ENCODE measurements around the gene ST6GALNAC1. TPM values are rescaled to one million over a fixed set of nuclear protein-coding genes. Genes with fewer than 3 reads are reported as not detected.

ST6GALNAC1 gene
- total and polyA plus RNA-seq, 2 donors (not counting 3 experiments of a cell fraction or from before 2014, with no cell fraction given): 0.19 to 0.55 TPM

DNA sequence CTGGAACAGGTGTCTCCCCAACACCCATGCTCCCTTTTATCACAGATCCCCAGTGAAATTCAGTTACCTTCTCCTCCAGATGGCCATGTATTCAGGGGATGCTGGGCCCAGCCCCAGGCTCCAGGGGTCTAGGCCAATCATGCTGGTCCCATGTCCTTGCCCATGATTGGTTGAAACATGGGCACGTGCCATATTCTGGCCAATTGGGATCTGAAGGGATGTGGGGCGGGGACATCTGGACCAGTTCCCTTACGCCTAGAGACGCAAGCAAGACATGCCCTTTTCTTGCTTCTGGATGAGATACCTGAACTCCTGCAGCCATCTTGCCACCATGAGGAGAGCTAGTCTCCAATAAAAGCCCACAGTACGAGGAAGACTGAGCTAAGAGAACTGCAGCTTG is 31.0 kb upstream of the ST6GALNAC1 start:
- Histone ChIP-seq H3K9me3 (replicated peaks; ENCODE audit: control insufficient read depth, insufficient read depth, low read length) (no peaks in the 10 kb centered on the region), H3K4me2 (ENCODE audit: insufficient read depth, low read length) (no peak overlapping the region), H3K36me3 (ENCODE audit: control insufficient read depth in 2 of 2, extremely low read depth in 1 of 2, insufficient read depth in 2 of 2, low read length in 2 of 2) (no peaks in the 10 kb centered on the region), H3K27ac (ENCODE audit: insufficient read depth, low read depth, low read length) (no peak overlapping the region), H3K9ac (replicated peaks; ENCODE audit: extremely low read depth, insufficient read depth, low read length) (no peak overlapping the region), H4K20me1 (replicated peaks; ENCODE audit: control insufficient read depth, extremely low read depth, insufficient read depth, low read length) (no peaks in the 10 kb centered on the region), H3K79me2 (ENCODE audit: control insufficient read depth, insufficient read depth, low read length) (no peaks in the 10 kb centered on the region), H3K4me3 (replicated peaks in 1 of 3; ENCODE audit: insufficient read depth in 1 of 3, low read depth in 1 of 3, low read length in 3 of 3) (no peak overlapping the region), H3K27me3 (ENCODE audit: control insufficient read depth in 2 of 2, insufficient read depth in 2 of 2, low read length in 2 of 2) (no peaks in the 10 kb centered on the region), H2AFZ (ENCODE audit: low read depth, low read length) (no peak overlapping the region), H3K9me1 (replicated peaks; ENCODE audit: control insufficient read depth, extremely low read depth, insufficient read depth, low read length) (no peaks in the 10 kb centered on the region), H3K4me1 (ENCODE audit: control insufficient read depth, extremely low read depth, insufficient read depth, low read length) (peaks cover 11% of the 10 kb centered on the region)
- no peak for FAIRE-seq
- no peak for TF ChIP-seq FOS (IDR thresholded peaks at IDR 0.05; ENCODE audit: borderline replicate concordance, insufficient read depth, low read length)
- no peak for TF ChIP-seq POLR2A (IDR thresholded peaks at IDR 0.05; ENCODE audit: low read depth, low read length)
- TF ChIP-seq MYC (IDR thresholded peaks at IDR 0.05; ENCODE audit: low read depth, low read length): no peak
- no peak for TF ChIP-seq POLR2AphosphoS5 (IDR thresholded peaks at IDR 0.05; ENCODE audit: insufficient read depth, low read depth, low read length)
- TF ChIP-seq, protein P1, sequence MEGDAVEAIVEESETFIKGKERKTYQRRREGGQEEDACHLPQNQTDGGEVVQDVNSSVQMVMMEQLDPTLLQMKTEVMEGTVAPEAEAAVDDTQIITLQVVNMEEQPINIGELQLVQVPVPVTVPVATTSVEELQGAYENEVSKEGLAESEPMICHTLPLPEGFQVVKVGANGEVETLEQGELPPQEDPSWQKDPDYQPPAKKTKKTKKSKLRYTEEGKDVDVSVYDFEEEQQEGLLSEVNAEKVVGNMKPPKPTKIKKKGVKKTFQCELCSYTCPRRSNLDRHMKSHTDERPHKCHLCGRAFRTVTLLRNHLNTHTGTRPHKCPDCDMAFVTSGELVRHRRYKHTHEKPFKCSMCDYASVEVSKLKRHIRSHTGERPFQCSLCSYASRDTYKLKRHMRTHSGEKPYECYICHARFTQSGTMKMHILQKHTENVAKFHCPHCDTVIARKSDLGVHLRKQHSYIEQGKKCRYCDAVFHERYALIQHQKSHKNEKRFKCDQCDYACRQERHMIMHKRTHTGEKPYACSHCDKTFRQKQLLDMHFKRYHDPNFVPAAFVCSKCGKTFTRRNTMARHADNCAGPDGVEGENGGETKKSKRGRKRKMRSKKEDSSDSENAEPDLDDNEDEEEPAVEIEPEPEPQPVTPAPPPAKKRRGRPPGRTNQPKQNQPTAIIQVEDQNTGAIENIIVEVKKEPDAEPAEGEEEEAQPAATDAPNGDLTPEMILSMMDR (IDR thresholded peaks at IDR 0.05; ENCODE audit: extremely low read depth in 1 of 2, insufficient read depth in 1 of 2, low read depth in 1 of 2, low read length in 2 of 2): no peak
- no peak for TF ChIP-seq MAX (IDR thresholded peaks at IDR 0.05; ENCODE audit: insufficient read depth, insufficient read length)
- no peak for TF ChIP-seq GATA2 (IDR thresholded peaks at IDR 0.05; ENCODE audit: insufficient read depth, insufficient read length, low read depth, low read length)
- TF ChIP-seq JUN (IDR thresholded peaks at IDR 0.05; ENCODE audit: borderline replicate concordance, insufficient read depth, insufficient read length, low read depth): no peak
- no peak for TF ChIP-seq EZH2 (IDR thresholded peaks at IDR 0.05; ENCODE audit: borderline replicate concordance, low read depth, low read length, severe bottlenecking)
- dilution Hi-C loops (cut with MboI; ENCODE audit: extremely low pct_ligation_motif_present, low sequenced_read_pairs) (no loop called here), intact Hi-C loops (cut with micrococcal nuclease) (no loop called here)
- ChIA-PET CTCF (no interaction called here), POLR2A (no interaction called here)
- BruUV-seq (replicated peaks): no TSS peak
- DNase-seq (ENCODE audit: low read depth, low spot score): no peak

All from endothelial cell of umbilical vein (primary cell).